Measurements from ENCODE around the gene NGEF.
"Not testable (repeated sequence)": the region's sequence is repeated elsewhere in the genome, so short reads cannot be mapped to it uniquely, and the experiment has no call there.

NGEF gene

GRCh38 chr2:233053928-233054784, 41.1 kb upstream of the NGEF start:
- Histone ChIP-seq H3K4me1 (ENCODE audit: control insufficient read depth, insufficient read depth, low read length) (no peaks in the 10 kb centered on the region), H3K9ac (ENCODE audit: low read length) (no peak overlapping the region), H3K4me3 (ENCODE audit: low read length) (no peak overlapping the region), H3K27me3 (ENCODE audit: control insufficient read depth, insufficient read depth, low read length) (no peaks in the 10 kb centered on the region), H3K36me3 (ENCODE audit: control insufficient read depth, insufficient read depth, low read length) (no peaks in the 10 kb centered on the region), H3K27ac (ENCODE audit: low read depth, low read length) (no peak overlapping the region)

- not testable (repeated sequence) for H3K4me3 ChIP-seq (ENCODE audit: low read length); H3K36me3 ChIP-seq (ENCODE audit: control insufficient read depth, insufficient read depth, low read length); H3K4me1 ChIP-seq (ENCODE audit: control insufficient read depth, insufficient read depth, low read length); H3K27ac ChIP-seq (ENCODE audit: low read depth, low read length); H3K27me3 ChIP-seq (ENCODE audit: control insufficient read depth, insufficient read depth, low read length); H3K9ac ChIP-seq (ENCODE audit: low read length)
Measured at GRCh38 chr2:233052517-233052916, 39.5 kb upstream of the NGEF start.

GRCh38 chr2:233051241-233052149, 38.4 kb upstream of the NGEF start:
- Histone ChIP-seq H3K27me3 (ENCODE audit: control insufficient read depth, insufficient read depth, low read length) (no peaks in the 10 kb centered on the region), H3K4me3 (ENCODE audit: low read length) (no peak overlapping the region), H3K27ac (ENCODE audit: low read depth, low read length) (no peak overlapping the region), H3K4me1 (ENCODE audit: control insufficient read depth, insufficient read depth, low read length) (no peaks in the 10 kb centered on the region), H3K9ac (ENCODE audit: low read length) (no peak overlapping the region), H3K36me3 (ENCODE audit: control insufficient read depth, insufficient read depth, low read length) (no peaks in the 10 kb centered on the region)

- Histone ChIP-seq H3K36me3 (ENCODE audit: control insufficient read depth, insufficient read depth, low read length) (no peaks in the 10 kb centered on the region), H3K27me3 (ENCODE audit: control insufficient read depth, insufficient read depth, low read length) (no peaks in the 10 kb centered on the region), H3K4me3 (ENCODE audit: low read length) (no peak overlapping the region), H3K9ac (ENCODE audit: low read length) (no peak overlapping the region), H3K27ac (ENCODE audit: low read depth, low read length) (no peak overlapping the region), H3K4me1 (ENCODE audit: control insufficient read depth, insufficient read depth, low read length) (no peaks in the 10 kb centered on the region)
Measured at GRCh38 chr2:233049194-233049761, 36.2 kb upstream of the NGEF start.

GRCh38 chr2:233048569-233049193, 35.6 kb upstream of the NGEF start:
- Histone ChIP-seq H3K36me3 (ENCODE audit: control insufficient read depth, insufficient read depth, low read length) (no peaks in the 10 kb centered on the region), H3K9ac (ENCODE audit: low read length) (no peak overlapping the region), H3K4me3 (ENCODE audit: low read length) (no peak overlapping the region), H3K4me1 (ENCODE audit: control insufficient read depth, insufficient read depth, low read length) (no peaks in the 10 kb centered on the region), H3K27me3 (ENCODE audit: control insufficient read depth, insufficient read depth, low read length) (no peaks in the 10 kb centered on the region), H3K27ac (ENCODE audit: low read depth, low read length) (no peak overlapping the region)

- no peak overlapping the region for H3K27ac ChIP-seq (ENCODE audit: low read depth, low read length)
- H3K9ac ChIP-seq (ENCODE audit: low read length), result no peak overlapping the region
- no peaks in the 10 kb centered on the region for H3K36me3 ChIP-seq (ENCODE audit: control insufficient read depth, insufficient read depth, low read length)
- H3K27me3 ChIP-seq (ENCODE audit: control insufficient read depth, insufficient read depth, low read length), result no peaks in the 10 kb centered on the region
- no peaks in the 10 kb centered on the region for H3K4me1 ChIP-seq (ENCODE audit: control insufficient read depth, insufficient read depth, low read length)
- no peak overlapping the region for H3K4me3 ChIP-seq (ENCODE audit: low read length)
Measured at GRCh38 chr2:233047667-233048066, 34.6 kb upstream of the NGEF start.

GRCh38 chr2:233047206-233047605, 34.1 kb upstream of the NGEF start:
- Histone ChIP-seq H3K4me1 (ENCODE audit: control insufficient read depth, insufficient read depth, low read length) (no peaks in the 10 kb centered on the region), H3K4me3 (ENCODE audit: low read length) (no peak overlapping the region), H3K9ac (ENCODE audit: low read length) (no peak overlapping the region), H3K36me3 (ENCODE audit: control insufficient read depth, insufficient read depth, low read length) (no peaks in the 10 kb centered on the region), H3K27ac (ENCODE audit: low read depth, low read length) (no peak overlapping the region), H3K27me3 (ENCODE audit: control insufficient read depth, insufficient read depth, low read length) (no peaks in the 10 kb centered on the region)

GRCh38 chr2:233044974-233045605, 32.0 kb upstream of the NGEF start:
- Histone ChIP-seq H3K4me1 (ENCODE audit: control insufficient read depth, insufficient read depth, low read length) (no peaks in the 10 kb centered on the region), H3K36me3 (ENCODE audit: control insufficient read depth, insufficient read depth, low read length) (no peaks in the 10 kb centered on the region), H3K9ac (ENCODE audit: low read length) (no peak overlapping the region), H3K27me3 (ENCODE audit: control insufficient read depth, insufficient read depth, low read length) (no peaks in the 10 kb centered on the region), H3K4me3 (ENCODE audit: low read length) (no peak overlapping the region), H3K27ac (ENCODE audit: low read depth, low read length) (no peak overlapping the region)

- Histone ChIP-seq H3K27ac (ENCODE audit: low read depth, low read length) (no peak overlapping the region), H3K9ac (ENCODE audit: low read length) (no peak overlapping the region), H3K36me3 (ENCODE audit: control insufficient read depth, insufficient read depth, low read length) (no peaks in the 10 kb centered on the region), H3K4me3 (ENCODE audit: low read length) (no peak overlapping the region), H3K4me1 (ENCODE audit: control insufficient read depth, insufficient read depth, low read length) (no peaks in the 10 kb centered on the region), H3K27me3 (ENCODE audit: control insufficient read depth, insufficient read depth, low read length) (no peaks in the 10 kb centered on the region)
Measured at GRCh38 chr2:233042549-233042948, 29.5 kb upstream of the NGEF start.

GRCh38 chr2:233041722-233042323, 28.8 kb upstream of the NGEF start:
- Histone ChIP-seq H3K36me3 (ENCODE audit: control insufficient read depth, insufficient read depth, low read length) (no peaks in the 10 kb centered on the region), H3K4me3 (ENCODE audit: low read length) (no peak overlapping the region), H3K27me3 (ENCODE audit: control insufficient read depth, insufficient read depth, low read length) (no peaks in the 10 kb centered on the region), H3K27ac (ENCODE audit: low read depth, low read length) (no peak overlapping the region), H3K9ac (ENCODE audit: low read length) (no peak overlapping the region), H3K4me1 (ENCODE audit: control insufficient read depth, insufficient read depth, low read length) (no peaks in the 10 kb centered on the region)

GRCh38 chr2:233040571-233040970, 27.5 kb upstream of the NGEF start:
- no peaks in the 10 kb centered on the region for H3K36me3 ChIP-seq (ENCODE audit: control insufficient read depth, insufficient read depth, low read length)

More at GRCh38 chr2:233040571-233040970, 27.5 kb upstream of the NGEF start:
- no peaks in the 10 kb centered on the region for H3K27me3 ChIP-seq (ENCODE audit: control insufficient read depth, insufficient read depth, low read length)
- no peak overlapping the region for H3K9ac ChIP-seq (ENCODE audit: low read length)
- H3K27ac ChIP-seq (ENCODE audit: low read depth, low read length), result no peak overlapping the region
- H3K4me1 ChIP-seq (ENCODE audit: control insufficient read depth, insufficient read depth, low read length), result no peaks in the 10 kb centered on the region
- H3K4me3 ChIP-seq (ENCODE audit: low read length), result no peak overlapping the region
